Measurements from ENCODE around the gene R3HCC1L. TPM values are rescaled to one million over a fixed set of nuclear protein-coding genes. Genes with fewer than 3 reads are reported as not detected.

The R3HCC1L gene
- total and polyA plus RNA-seq, 9 of the 15 experiments (the other 6 are each of a cell fraction or from before 2014, with no cell fraction given): 9.1 to 17.8 (median 12.6) TPM

GRCh38 chr10:98134431-98135221 is at the start of gene R3HCC1L (continued):
- TF ChIP-seq PBX2 (CRISPR knock-in tag; IDR thresholded peaks at IDR 0.05; ENCODE audit: low read depth): no peak
- no peak for TF ChIP-seq PBX2 (tag; conservative IDR thresholded peaks at IDR 0.05; ENCODE audit: low read depth)
- TF ChIP-seq EZH2 (IDR thresholded peaks at IDR 0.05; ENCODE audit: borderline replicate concordance, low read depth, low read length): no peak
- no peak for TF ChIP-seq CREB5 (CRISPR knock-in tag; IDR thresholded peaks at IDR 0.05)
- no peak for TF ChIP-seq ZNF644 (tag; IDR thresholded peaks at IDR 0.05; ENCODE audit: low read depth)
- no peak for TF ChIP-seq IRF9 (tag; IDR thresholded peaks at IDR 0.05)
- TF ChIP-seq CTCFL (IDR thresholded peaks at IDR 0.05; ENCODE audit: borderline replicate concordance, insufficient read depth, low read depth, low read length, poor library complexity, severe bottlenecking): peak; percentile 43
- TF ChIP-seq L3MBTL2 (IDR thresholded peaks at IDR 0.05): peak; percentile 47
- TF ChIP-seq ELF2 (CRISPR knock-in tag; IDR thresholded peaks at IDR 0.05): no peak
- no peak for TF ChIP-seq ZNF197 (CRISPR knock-in tag; IDR thresholded peaks at IDR 0.05; ENCODE audit: low read depth)
- TF ChIP-seq ZNF124 (CRISPR knock-in tag; IDR thresholded peaks at IDR 0.05): no peak
- peak in 1 of 2 experiments; percentile 20; a peak in 1 of 4 replicates for TF ChIP-seq HDAC1 (IDR thresholded peaks at IDR 0.05)
- TF ChIP-seq USF2 (CRISPR knock-in tag; IDR thresholded peaks at IDR 0.05): no peak
- no peak for TF ChIP-seq BRD9 (IDR thresholded peaks at IDR 0.05; ENCODE audit: low read depth, partially characterized antibody)
- TF ChIP-seq ZBTB1 (CRISPR knock-in tag; IDR thresholded peaks at IDR 0.05; ENCODE audit: borderline replicate concordance, low read depth): no peak
- TF ChIP-seq LCOR (CRISPR knock-in tag; IDR thresholded peaks at IDR 0.05): no peak
- no peak for TF ChIP-seq SAFB (IDR thresholded peaks at IDR 0.05; ENCODE audit: borderline replicate concordance, low read depth, low read length)
- TF ChIP-seq POLR2G (IDR thresholded peaks at IDR 0.05; ENCODE audit: low read depth, low read length): peak; percentile 93
- no peak for TF ChIP-seq ZNF431 (CRISPR knock-in tag; IDR thresholded peaks at IDR 0.05)
- TF ChIP-seq ZNF24 (IDR thresholded peaks at IDR 0.05): no peak; the same call in 1 of the 2 replicates
- TF ChIP-seq DPF2 (IDR thresholded peaks at IDR 0.05): no peak
